ENCODE measurements around the gene USP6NL.

GRCh38 chr10:11527691-11528255, 83.7 kb downstream of the USP6NL start:
- TF ChIP-seq POLR2A (IDR thresholded peaks at IDR 0.05; ENCODE audit: low read depth, low read length): no peak
- no peak for TF ChIP-seq POLR2AphosphoS5 (IDR thresholded peaks at IDR 0.05; ENCODE audit: low read depth, low read length)
- no peak for TF ChIP-seq TAF1 (IDR thresholded peaks at IDR 0.05; ENCODE audit: borderline replicate concordance, low read depth, low read length)

Measured in GM12892 (cell line).